ENCODE results near the gene GPSM1. TPM values are rescaled to one million over a fixed set of nuclear protein-coding genes. Genes with fewer than 3 reads are reported as not detected.

GPSM1 gene
- polyA plus RNA-seq, 4 donors: 1.1 to 40.9 (median 2.9) TPM

GRCh38 chr9:136389396-136389795 is 62.1 kb downstream of the GPSM1 start:
- no peak overlapping the region for H3K27ac ChIP-seq (ENCODE audit: low read depth in 1 of 3, low read length in 2 of 3)
- WGBS, 3 donors: 80 to 86% (median 83%) methylated on average over 14 of the region's 14 CpGs
- peaks cover 0 to 90% (median 9%) of the 10 kb centered on the region in 3 donors for H3K36me3 ChIP-seq (ENCODE audit: control insufficient read depth in 3 of 3, insufficient read depth in 2 of 3, low read depth in 1 of 3, low read length in 3 of 3)
- DNase-seq: no peak
- no peaks in the 10 kb centered on the region for H3K27me3 ChIP-seq (ENCODE audit: control insufficient read depth in 3 of 3, insufficient read depth in 3 of 3, low read length in 3 of 3)
- FAIRE-seq: no peak
- no peak overlapping the region for H3K4me3 ChIP-seq (ENCODE audit: low read depth in 1 of 3, low read length in 3 of 3)
- H3K4me1 ChIP-seq (ENCODE audit: control insufficient read depth in 3 of 3, insufficient read depth in 2 of 3, low read depth in 1 of 3, low read length in 2 of 3): no peaks in the 10 kb centered on the region
- no peaks in the 10 kb centered on the region for H3K9me3 ChIP-seq (ENCODE audit: control insufficient read depth in 2 of 2, insufficient read depth in 1 of 2, low read depth in 1 of 2, low read length in 1 of 2)

- Histone ChIP-seq H3K9me3 (ENCODE audit: control insufficient read depth in 2 of 2, insufficient read depth in 1 of 2, low read depth in 1 of 2, low read length in 1 of 2) (no peaks in the 10 kb centered on the region), H3K4me1 (ENCODE audit: control insufficient read depth in 3 of 3, insufficient read depth in 2 of 3, low read depth in 1 of 3, low read length in 2 of 3) (no peaks in the 10 kb centered on the region), H3K36me3 (ENCODE audit: control insufficient read depth in 3 of 3, insufficient read depth in 2 of 3, low read depth in 1 of 3, low read length in 3 of 3) (peaks cover 0 to 94% (median 10%) of the 10 kb centered on the region in 3 donors), H3K27ac (ENCODE audit: low read depth in 1 of 3, low read length in 2 of 3) (no peak overlapping the region), H3K27me3 (ENCODE audit: control insufficient read depth in 3 of 3, insufficient read depth in 3 of 3, low read length in 3 of 3) (no peaks in the 10 kb centered on the region), H3K4me3 (ENCODE audit: low read depth in 1 of 3, low read length in 3 of 3) (no peak overlapping the region)
- no peak for DNase-seq
- 93 to 96% (median 96%) methylated on average over 26 to 28 of the region's 28 CpGs for WGBS, 3 donors
- FAIRE-seq: no peak
These were observed 64.6 kb downstream of the GPSM1 start for GRCh38 chr9:136391737-136392537.

GRCh38 chr9:136392538-136393449 is 65.5 kb downstream of the GPSM1 start:
- Histone ChIP-seq H3K4me3 (ENCODE audit: low read depth in 1 of 3, low read length in 3 of 3) (no peak overlapping the region), H3K36me3 (ENCODE audit: control insufficient read depth in 3 of 3, insufficient read depth in 2 of 3, low read depth in 1 of 3, low read length in 3 of 3) (peaks cover 2 to 92% (median 10%) of the 10 kb centered on the region in 3 donors), H3K27ac (ENCODE audit: low read depth in 1 of 3, low read length in 2 of 3) (no peak overlapping the region), H3K4me1 (ENCODE audit: control insufficient read depth in 3 of 3, insufficient read depth in 2 of 3, low read depth in 1 of 3, low read length in 2 of 3) (no peaks in the 10 kb centered on the region), H3K27me3 (ENCODE audit: control insufficient read depth in 3 of 3, insufficient read depth in 3 of 3, low read length in 3 of 3) (no peaks in the 10 kb centered on the region), H3K9me3 (ENCODE audit: control insufficient read depth in 2 of 2, insufficient read depth in 1 of 2, low read depth in 1 of 2, low read length in 1 of 2) (no peaks in the 10 kb centered on the region)
- FAIRE-seq (no peak), DNase-seq (peak in 1 of 2 donors; percentile 21)
- 87 to 89% (median 87%) methylated on average over 21 of the region's 21 CpGs for WGBS, 3 donors

GRCh38 chr9:136393531-136393930 is 66.2 kb downstream of the GPSM1 start:
- FAIRE-seq (no peak), DNase-seq (no peak)
- no peaks in the 10 kb centered on the region for H3K9me3 ChIP-seq (ENCODE audit: control insufficient read depth in 2 of 2, insufficient read depth in 1 of 2, low read depth in 1 of 2, low read length in 1 of 2)
- peaks cover 2 to 92% (median 10%) of the 10 kb centered on the region in 3 donors for H3K36me3 ChIP-seq (ENCODE audit: control insufficient read depth in 3 of 3, insufficient read depth in 2 of 3, low read depth in 1 of 3, low read length in 3 of 3)
- no peaks in the 10 kb centered on the region for H3K4me1 ChIP-seq (ENCODE audit: control insufficient read depth in 3 of 3, insufficient read depth in 2 of 3, low read depth in 1 of 3, low read length in 2 of 3)
- no peak overlapping the region for H3K4me3 ChIP-seq (ENCODE audit: low read depth in 1 of 3, low read length in 3 of 3)
- WGBS, 3 donors: 65 to 85% (median 73%) methylated on average over 17 of the region's 17 CpGs
- no peaks in the 10 kb centered on the region for H3K27me3 ChIP-seq (ENCODE audit: control insufficient read depth in 3 of 3, insufficient read depth in 3 of 3, low read length in 3 of 3)
- no peak overlapping the region for H3K27ac ChIP-seq (ENCODE audit: low read depth in 1 of 3, low read length in 2 of 3)

GRCh38 chr9:136394312-136395019 is 67.1 kb downstream of the GPSM1 start:
- WGBS, 3 donors: 93 to 97% (median 94%) methylated on average over 20 to 21 of the region's 21 CpGs
- Histone ChIP-seq H3K27me3 (ENCODE audit: control insufficient read depth in 3 of 3, insufficient read depth in 3 of 3, low read length in 3 of 3) (no peaks in the 10 kb centered on the region), H3K27ac (ENCODE audit: low read depth in 1 of 3, low read length in 2 of 3) (no peak overlapping the region), H3K9me3 (ENCODE audit: control insufficient read depth in 2 of 2, insufficient read depth in 1 of 2, low read depth in 1 of 2, low read length in 1 of 2) (no peaks in the 10 kb centered on the region), H3K4me3 (ENCODE audit: low read depth in 1 of 3, low read length in 3 of 3) (no peak overlapping the region), H3K4me1 (ENCODE audit: control insufficient read depth in 3 of 3, insufficient read depth in 2 of 3, low read depth in 1 of 3, low read length in 2 of 3) (peaks cover 0 to 6% (median 0%) of the 10 kb centered on the region in 3 donors), H3K36me3 (ENCODE audit: control insufficient read depth in 3 of 3, insufficient read depth in 2 of 3, low read depth in 1 of 3, low read length in 3 of 3) (peaks cover 2 to 86% (median 10%) of the 10 kb centered on the region in 3 donors)
- FAIRE-seq (no peak), DNase-seq (no peak)

- no peak for FAIRE-seq
- Histone ChIP-seq H3K9me3 (ENCODE audit: control insufficient read depth in 2 of 2, insufficient read depth in 1 of 2, low read depth in 1 of 2, low read length in 1 of 2) (no peaks in the 10 kb centered on the region), H3K4me1 (ENCODE audit: control insufficient read depth in 3 of 3, insufficient read depth in 2 of 3, low read depth in 1 of 3, low read length in 2 of 3) (peaks cover 0 to 6% (median 0%) of the 10 kb centered on the region in 3 donors), H3K36me3 (ENCODE audit: control insufficient read depth in 3 of 3, insufficient read depth in 2 of 3, low read depth in 1 of 3, low read length in 3 of 3) (peaks cover 2 to 81% (median 10%) of the 10 kb centered on the region in 3 donors), H3K27ac (ENCODE audit: low read depth in 1 of 3, low read length in 2 of 3) (no peak overlapping the region), H3K4me3 (ENCODE audit: low read depth in 1 of 3, low read length in 3 of 3) (no peak overlapping the region), H3K27me3 (ENCODE audit: control insufficient read depth in 3 of 3, insufficient read depth in 3 of 3, low read length in 3 of 3) (no peaks in the 10 kb centered on the region)
- 83 to 93% (median 89%) methylated on average over 13 of the region's 13 CpGs for WGBS, 3 donors
- no peak for DNase-seq
These were observed 67.6 kb downstream of the GPSM1 start for GRCh38 chr9:136395020-136395340.

- WGBS, 3 donors: 45 to 79% (median 60%) methylated on average over 26 of the region's 26 CpGs
- peaks cover 2 to 76% (median 9%) of the 10 kb centered on the region in 3 donors for H3K36me3 ChIP-seq (ENCODE audit: control insufficient read depth in 3 of 3, insufficient read depth in 2 of 3, low read depth in 1 of 3, low read length in 3 of 3)
- H3K4me3 ChIP-seq (ENCODE audit: low read depth in 1 of 3, low read length in 3 of 3): no peak overlapping the region
- H3K27ac ChIP-seq (ENCODE audit: low read depth in 1 of 3, low read length in 2 of 3): peak overlapping the region in 1 of 3 donors; percentile 17
- FAIRE-seq: no peak
- DNase-seq: peak in 1 of 2 donors; percentile 15
- H3K27me3 ChIP-seq (ENCODE audit: control insufficient read depth in 3 of 3, insufficient read depth in 3 of 3, low read length in 3 of 3): no peaks in the 10 kb centered on the region
- no peaks in the 10 kb centered on the region for H3K9me3 ChIP-seq (ENCODE audit: control insufficient read depth in 2 of 2, insufficient read depth in 1 of 2, low read depth in 1 of 2, low read length in 1 of 2)
- H3K4me1 ChIP-seq (ENCODE audit: control insufficient read depth in 3 of 3, insufficient read depth in 2 of 3, low read depth in 1 of 3, low read length in 2 of 3): peaks cover 0 to 6% (median 4%) of the 10 kb centered on the region in 3 donors
These were observed 68.2 kb downstream of the GPSM1 start for GRCh38 chr9:136395345-136396218.
